ENCODE results near the gene EPHA1.

DNA sequence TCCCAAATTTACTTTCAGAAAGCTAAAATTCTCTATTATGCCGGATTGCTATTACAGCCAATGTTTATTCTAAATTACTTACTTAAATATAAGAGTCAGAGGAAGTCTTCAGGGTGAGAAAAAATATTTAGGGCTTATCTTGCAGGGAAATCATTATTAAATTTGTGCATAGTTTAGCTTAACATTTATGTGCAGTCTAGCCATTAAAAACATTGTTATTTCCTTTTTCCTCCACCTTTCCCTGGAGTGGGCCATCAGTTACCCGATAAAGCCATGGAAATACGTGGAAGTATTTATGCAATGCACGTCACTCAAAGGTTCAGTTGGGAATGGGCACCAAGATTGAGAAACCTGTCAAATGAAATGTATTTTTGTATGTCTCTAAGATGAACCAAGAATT is 25.1 kb upstream of the EPHA1 start:
- no peak for TF ChIP-seq CTCF (IDR thresholded peaks at IDR 0.05)
- no peak for TF ChIP-seq FOXJ3 (CRISPR knock-in tag; IDR thresholded peaks at IDR 0.05)
- no peak for TF ChIP-seq RFX5 (IDR thresholded peaks at IDR 0.05; ENCODE audit: low read length)
- no peak for TF ChIP-seq POLR2AphosphoS5 (IDR thresholded peaks at IDR 0.05; ENCODE audit: low read depth, low read length)
- no peak for TF ChIP-seq EP300 (IDR thresholded peaks at IDR 0.05; ENCODE audit: borderline replicate concordance in 1 of 2, low read depth in 1 of 2, low read length in 1 of 2)
- TF ChIP-seq MAX (IDR thresholded peaks at IDR 0.05; ENCODE audit: low read depth), result no peak
- no peak for TF ChIP-seq RCOR1 (IDR thresholded peaks at IDR 0.05; ENCODE audit: low read length)
- TF ChIP-seq EZH2phosphoT487 (IDR thresholded peaks at IDR 0.05; ENCODE audit: borderline replicate concordance, low read depth), result no peak
- TF ChIP-seq NRF1 (IDR thresholded peaks at IDR 0.05; ENCODE audit: low read depth, low read length), result no peak
- no peak for TF ChIP-seq USF1 (IDR thresholded peaks at IDR 0.05; ENCODE audit: borderline replicate concordance, low read depth)
- TF ChIP-seq RAD21 (IDR thresholded peaks at IDR 0.05; ENCODE audit: low read length), result no peak
- TF ChIP-seq SIN3A (IDR thresholded peaks at IDR 0.05; ENCODE audit: borderline replicate concordance, low read depth, low read length), result no peak
